Activated naive CD4-positive, alpha-beta T cell treated with Interleukin-2 at 50 U/mL for 16 hours (primary cell): ENCODE measurements around the gene PDZD4.
"Not testable (repeated sequence)": the region's sequence is repeated elsewhere in the genome, so short reads cannot be mapped to it uniquely, and the experiment has no call there.

Experiments
- DNase-seq: peaks from one replicate; pipeline ENCODE4 v3.0.0-alpha.2; 2020

Gene PDZD4

GRCh38 chrX:153831429-153832150 lies 1.2 kb upstream of the PDZD4 start:
- no peak for DNase-seq

- no peak for DNase-seq
Measured at GRCh38 chrX:153830640-153831428, 490 bp upstream of the PDZD4 start.

GRCh38 chrX:153829549-153829798 lies 870 bp downstream of the PDZD4 start:
- no peak for DNase-seq

- DNase-seq: no peak
Measured at GRCh38 chrX:153828723-153829548, 1.4 kb downstream of the PDZD4 start.

DNA sequence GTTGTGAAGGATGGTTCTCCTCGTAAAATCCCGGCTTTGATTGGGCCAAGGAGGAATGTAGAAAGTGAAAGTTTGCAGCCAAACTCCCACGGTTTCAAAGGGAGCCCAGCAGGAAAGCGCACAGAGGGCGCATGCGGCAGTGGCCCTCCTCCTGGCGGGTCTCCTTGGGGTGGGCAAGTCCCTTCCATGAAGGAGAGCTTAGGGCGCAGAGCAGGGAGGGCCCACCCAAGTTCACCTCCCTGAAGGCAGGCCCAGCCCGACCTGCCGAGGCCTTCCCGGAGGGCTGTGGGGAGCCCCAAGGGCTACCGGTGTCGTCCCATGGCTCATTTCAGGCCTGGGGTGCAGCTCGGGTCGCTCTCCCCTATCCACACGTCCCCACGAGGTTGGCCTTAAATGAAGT lies 2.0 kb downstream of the PDZD4 start:
- no peak for DNase-seq

DNA sequence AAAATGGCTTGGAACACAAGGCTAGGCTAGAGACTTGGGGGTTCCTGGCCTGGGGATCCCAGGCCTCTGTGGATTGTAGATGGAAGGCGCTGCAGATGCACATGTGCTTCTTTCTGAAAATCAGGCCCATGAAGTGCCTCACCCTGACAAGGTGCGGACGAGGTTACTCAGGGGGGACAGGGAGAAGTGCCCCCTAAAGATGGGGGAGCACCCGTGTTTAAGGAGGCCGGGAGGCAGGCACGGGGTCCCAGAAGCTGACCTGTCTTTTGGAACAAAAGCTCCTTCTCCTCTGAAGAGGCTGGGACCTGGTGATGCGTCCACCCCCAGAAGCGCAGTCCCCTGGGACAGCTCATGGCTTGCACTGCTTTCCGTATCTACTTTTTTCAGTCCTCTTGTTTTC lies 2.4 kb downstream of the PDZD4 start:
- DNase-seq: no peak

GRCh38 chrX:153827016-153827415 lies 3.3 kb downstream of the PDZD4 start:
- no peak for DNase-seq

DNA sequence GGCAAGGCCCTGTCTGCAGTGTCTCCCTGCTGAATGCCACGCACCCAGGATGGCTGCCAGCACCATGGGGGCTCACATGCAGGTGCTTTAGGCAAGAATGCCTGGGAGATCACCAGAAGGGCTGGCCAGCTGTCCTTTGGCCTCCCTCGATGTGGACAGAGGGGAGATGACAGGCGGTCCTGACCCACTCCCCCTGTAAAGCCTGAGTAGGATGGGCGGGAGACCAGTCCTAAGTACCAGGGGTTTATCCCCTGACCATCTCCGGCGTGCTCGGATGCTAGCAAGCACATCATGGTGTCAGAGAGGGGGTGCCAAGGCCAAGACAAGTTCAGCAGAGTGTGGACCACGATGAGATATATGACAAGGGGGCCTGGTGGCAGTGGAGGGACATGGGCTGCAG lies 5.3 kb downstream of the PDZD4 start:
- no peak for DNase-seq

- no peak for DNase-seq
Measured at GRCh38 chrX:153824348-153824747, 6.0 kb downstream of the PDZD4 start.

- no peak for DNase-seq
Measured at GRCh38 chrX:153821066-153821465, 9.3 kb downstream of the PDZD4 start.

GRCh38 chrX:153820601-153821000 lies 9.7 kb downstream of the PDZD4 start:
- no peak for DNase-seq

DNA sequence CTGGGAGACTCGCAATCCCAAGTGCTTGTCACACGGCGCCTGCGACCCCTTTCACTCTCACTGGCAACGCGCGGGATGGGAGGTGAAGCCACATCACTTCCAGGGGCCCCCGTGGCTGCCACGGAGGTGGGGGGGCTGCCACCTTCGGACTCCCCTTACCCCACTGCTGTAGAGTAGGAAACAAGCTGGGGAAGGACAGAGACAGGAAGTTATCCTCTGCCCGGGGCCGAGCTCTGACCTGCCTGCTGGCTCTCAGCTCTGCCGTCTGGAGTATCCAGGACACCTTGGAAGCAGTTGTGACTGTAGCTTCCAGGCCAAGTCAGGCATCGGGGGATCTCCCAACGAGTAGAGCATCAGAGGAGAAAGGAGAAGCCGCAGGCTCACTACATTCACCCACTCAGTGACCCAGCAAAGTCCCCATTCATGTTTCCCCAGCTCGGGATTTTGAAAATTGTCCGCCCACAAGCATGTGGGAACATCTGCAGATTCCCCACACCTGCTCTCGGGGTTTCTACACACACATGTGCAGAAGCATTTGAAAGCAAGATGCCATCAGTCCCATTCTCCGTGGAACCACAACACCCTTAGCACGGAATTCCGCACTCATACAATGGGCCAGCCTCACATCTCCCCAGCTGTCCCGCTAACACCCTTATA lies 10.8 kb downstream of the PDZD4 start:
- DNase-seq: no peak

DNA sequence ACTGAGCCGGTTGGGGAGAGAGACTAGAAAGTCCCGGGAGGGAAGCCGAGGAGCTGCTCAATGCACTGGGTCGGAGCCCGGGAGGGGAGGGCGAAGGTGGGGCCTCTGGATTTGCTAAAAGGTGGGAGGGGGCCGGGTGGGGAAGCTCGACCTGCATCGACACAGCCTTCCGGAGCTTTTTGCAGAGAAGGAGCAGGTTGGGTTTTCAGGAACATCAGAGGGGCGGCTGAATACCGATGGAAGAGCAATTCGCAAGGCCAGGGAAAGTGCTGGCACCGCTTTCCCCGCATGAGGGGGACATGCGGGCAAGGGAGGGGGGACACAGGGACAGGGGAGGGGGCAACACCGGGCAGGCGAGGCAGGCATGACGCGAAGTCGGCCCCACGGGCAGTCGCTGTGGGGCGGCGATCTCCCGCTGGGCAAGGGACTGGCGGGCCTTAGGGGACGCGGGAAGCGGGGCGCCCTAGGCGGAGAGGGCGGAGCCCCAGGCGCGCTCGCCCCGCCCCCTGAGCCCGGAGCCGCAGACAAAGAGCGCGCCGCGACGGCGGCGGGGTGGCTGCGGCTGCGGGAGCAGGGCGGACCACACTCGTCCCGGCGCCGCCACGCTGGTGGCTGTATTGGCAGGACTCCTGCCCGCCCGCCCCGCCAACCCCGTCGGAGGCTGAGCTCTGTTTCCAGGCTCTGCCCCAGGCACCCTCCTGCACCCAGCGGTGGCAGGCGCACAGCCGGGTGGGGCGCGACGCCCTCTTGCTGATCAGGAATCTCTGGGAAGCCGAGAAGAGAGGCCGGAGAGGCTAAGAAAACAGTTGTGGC lies 11.6 kb downstream of the PDZD4 start:
- peak; percentile 54 for DNase-seq

- DNase-seq: not testable (repeated sequence)
Measured at GRCh38 chrX:153818064-153818463, 12.3 kb downstream of the PDZD4 start.

GRCh38 chrX:153816831-153817690 lies 13.3 kb downstream of the PDZD4 start:
- DNase-seq: peak; percentile 46

DNA sequence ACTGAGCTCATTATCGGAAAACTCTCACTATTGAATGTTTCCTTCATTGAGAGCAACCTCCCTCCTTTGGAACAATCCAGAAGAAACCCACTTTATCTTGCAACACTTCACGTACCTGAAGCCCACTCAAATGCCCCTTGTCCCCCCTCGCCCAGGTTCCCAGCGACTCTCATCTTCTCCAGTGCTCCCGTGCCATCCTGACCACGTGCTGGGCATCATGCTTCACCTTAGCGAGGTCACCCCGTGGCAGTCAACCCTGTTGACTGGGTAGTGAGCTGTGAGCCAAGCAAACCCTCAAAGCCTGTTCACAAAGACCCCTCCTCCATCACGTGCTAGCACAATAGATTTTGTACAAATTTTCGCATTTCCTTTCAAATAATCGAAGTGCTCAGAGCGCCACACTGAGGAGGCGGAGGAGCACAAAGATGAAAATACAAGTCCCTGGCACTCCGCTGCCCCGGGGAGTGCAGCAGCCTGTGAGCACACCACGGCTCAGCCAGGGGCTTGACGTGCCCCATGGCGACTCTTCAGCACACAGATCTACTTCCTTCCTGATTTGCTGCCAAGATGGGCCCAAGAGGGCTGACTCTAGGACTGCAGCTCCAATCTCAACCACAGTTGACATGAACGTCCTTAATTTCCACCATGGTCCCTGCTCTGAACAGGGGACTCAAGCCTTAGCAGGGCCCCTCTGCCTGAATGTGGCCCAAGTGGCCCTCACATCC lies 15.6 kb downstream of the PDZD4 start:
- no peak for DNase-seq

DNA sequence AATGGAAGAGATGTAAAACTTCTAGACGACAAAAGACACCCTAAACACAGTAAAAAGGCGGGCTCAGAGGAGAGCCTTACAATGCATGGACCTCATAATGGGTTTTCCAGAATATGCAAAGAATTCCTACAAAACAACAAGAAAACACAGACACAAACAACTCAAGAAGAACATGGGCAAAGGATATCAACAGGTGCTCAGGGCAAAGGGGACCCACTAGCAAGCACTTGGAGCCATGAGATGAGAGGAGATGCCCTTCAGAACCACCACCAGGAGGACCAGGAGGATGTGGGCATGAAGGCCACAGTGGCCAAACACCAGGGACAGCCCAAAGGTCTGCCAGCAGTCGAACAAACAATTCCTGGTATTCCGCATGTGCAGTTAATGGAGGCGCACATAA lies 17.2 kb downstream of the PDZD4 start:
- no peak for DNase-seq

GRCh38 chrX:153812220-153812619 lies 18.1 kb downstream of the PDZD4 start:
- DNase-seq: no peak

- no peak for DNase-seq
Measured at GRCh38 chrX:153807976-153808375, 22.4 kb downstream of the PDZD4 start.

GRCh38 chrX:153806999-153807575 lies 23.3 kb downstream of the PDZD4 start:
- DNase-seq: no peak
